MCF 10A (cell line): ENCODE data around the gene C1orf21. TPM values are rescaled to one million over a fixed set of nuclear protein-coding genes. Genes with fewer than 3 reads are reported as not detected.

ENCODE experiments used
- BruUV-seq: library from RNA; stranded (reverse); fragments of 400-500 nt; replicated peaks from 2 replicates; lab custom pipeline; 2021; lab: Mats Ljungman, UMichigan
- CTCF ChIA-PET: fragments of 300-600 bp; sonication (Branson Sonifier 250); formaldehyde crosslinking; extraction: SDS; loops from one replicate; lab custom pipeline; 2021; ENCODE audit warnings: antibody characterized with exemption, inconsistent platforms; lab: Yijun Ruan, JAX
- POLR2A ChIA-PET: fragments of 300-600, 350-650 bp; sonication (Branson Sonifier 250); formaldehyde crosslinking; extraction: SDS; loops from one replicate; lab custom pipeline; 2020; ENCODE audit warnings: antibody characterized with exemption, inconsistent platforms; lab: Yijun Ruan, JAX
- DNase-seq: peaks from one replicate; pipeline ENCODE4 v3.0.0-alpha.2; 2018; ENCODE audit not compliant: unreplicated experiment
- H3K27ac Mint-ChIP-seq: one replicate; pipeline ENCODE4 v1.8.0; 2022; ENCODE audit warnings: mild to moderate bottlenecking, low read depth, mixed read lengths; ENCODE audit not compliant: unreplicated experiment
- H3K27me3 Mint-ChIP-seq: one replicate; pipeline ENCODE4 v1.8.0; 2022; ENCODE audit warnings: mixed read lengths; ENCODE audit not compliant: insufficient read depth, unreplicated experiment
- H3K36me3 Mint-ChIP-seq: one replicate; pipeline ENCODE4 v1.8.0; 2022; ENCODE audit warnings: mild to moderate bottlenecking, moderate library complexity, mixed read lengths; ENCODE audit not compliant: insufficient read depth, unreplicated experiment
- H3K4me1 Mint-ChIP-seq: one replicate; pipeline ENCODE4 v1.8.0; 2022; ENCODE audit warnings: mixed read lengths; ENCODE audit not compliant: insufficient read depth, unreplicated experiment
- H3K4me3 Mint-ChIP-seq: one replicate; pipeline ENCODE4 v1.8.0; 2022; ENCODE audit warnings: mild to moderate bottlenecking, moderate library complexity, mixed read lengths; ENCODE audit not compliant: unreplicated experiment
- H3K9me3 Mint-ChIP-seq: one replicate; pipeline ENCODE4 v1.8.0; 2022; ENCODE audit warnings: mixed read lengths; ENCODE audit not compliant: unreplicated experiment
- CTCF ChIP-seq: fragments of 200-600 bp; IDR thresholded peaks from one replicate; pipeline ENCODE4 v1.8.0; 2022; ENCODE audit warnings: antibody characterized with exemption, mild to moderate bottlenecking; ENCODE audit not compliant: unreplicated experiment
- intact Hi-C: fragments of 100-400 bp; cut with micrococcal nuclease; formaldehyde crosslinking; loops from 2 replicates; pipeline ENCODE4 v1.14.1; 2022
- total RNA-seq: library from RNA; stranded (reverse); gene quantifications from 2 replicates; pipeline ENCODE4 v1.2.3, GENCODE V29; 2022

The C1orf21 gene
- total RNA-seq, 1 experiment from 2014 or later = 23.2 TPM

GRCh38 chr1:184577319-184577718, 190.5 kb downstream of the C1orf21 start:
- BruUV-seq = no TSS peak

GRCh38 chr1:184582411-184582810, 195.6 kb downstream of the C1orf21 start:
- POLR2A ChIA-PET = interaction anchor here (1.3 kb wide), 2 partner anchors 13 to 24 kb away, joined by 3 read pairs; no protein-coding TSS in a partner anchor
- CTCF ChIA-PET = interaction anchor here (0.6 to 1.4 kb wide), 2 partner anchors 24 to 129 kb away, joined by 3 read pairs; no protein-coding TSS in a partner anchor
- Mint-ChIP-seq H3K27me3 (no peaks in the 10 kb centered on the region), H3K36me3 (peaks cover 4% of the 10 kb centered on the region), H3K4me1 (no peaks in the 10 kb centered on the region), H3K9me3 (no peaks in the 10 kb centered on the region), H3K27ac (peak overlapping the region; percentile 19), H3K4me3 (no peak overlapping the region)
- no peak for TF ChIP-seq CTCF
- DNase-seq = no peak
- no TSS peak for BruUV-seq
- intact Hi-C loops = no loop called here

More at GRCh38 chr1:184577319-184577718, 190.5 kb downstream of the C1orf21 start:
- intact Hi-C loops = no loop called here
- Mint-ChIP-seq H3K9me3 (no peaks in the 10 kb centered on the region), H3K4me1 (no peaks in the 10 kb centered on the region), H3K27ac (peak overlapping the region; percentile 5), H3K36me3 (peaks cover 6% of the 10 kb centered on the region), H3K4me3 (no peak overlapping the region), H3K27me3 (no peaks in the 10 kb centered on the region)
- no peak for TF ChIP-seq CTCF
- no peak for DNase-seq
- CTCF ChIA-PET = interaction anchor here (0.7 to 1.8 kb wide), 4 partner anchors 10 to 87 kb away, joined by 3 to 7 read pairs (median 6); no protein-coding TSS in a partner anchor
- POLR2A ChIA-PET = interaction anchor here (0.7 to 1.2 kb wide), 5 partner anchors 17 to 254 kb away, joined by 3 read pairs; no protein-coding TSS in a partner anchor

- TF ChIP-seq CTCF = no peak
- no peak for DNase-seq
- peaks cover 4% of the 10 kb centered on the region for H3K36me3 Mint-ChIP-seq
- POLR2A ChIA-PET = no interaction called here
- no peaks in the 10 kb centered on the region for H3K9me3 Mint-ChIP-seq
- intact Hi-C loops = no loop called here
- H3K27ac Mint-ChIP-seq = no peak overlapping the region
- BruUV-seq = no TSS peak
- no peaks in the 10 kb centered on the region for H3K4me1 Mint-ChIP-seq
- no peak overlapping the region for H3K4me3 Mint-ChIP-seq
- CTCF ChIA-PET = interaction anchor here (1.4 kb wide), 1 partner anchor 23 kb away, joined by 3 read pairs; no protein-coding TSS in a partner anchor
- no peaks in the 10 kb centered on the region for H3K27me3 Mint-ChIP-seq
Observed at GRCh38 chr1:184583849-184584248, 197.0 kb downstream of the C1orf21 start.

- CTCF ChIA-PET = interaction anchor here (0.6 to 2.1 kb wide), 4 partner anchors 18 to 202 kb away, joined by 3 to 8 read pairs (median 4); partner anchors contain the start of gene C1orf21
- no peaks in the 10 kb centered on the region for H3K4me1 Mint-ChIP-seq
- no peak overlapping the region for H3K4me3 Mint-ChIP-seq
- no peak for DNase-seq
- intact Hi-C loops = no loop called here
- no peaks in the 10 kb centered on the region for H3K9me3 Mint-ChIP-seq
- H3K27ac Mint-ChIP-seq = no peak overlapping the region
- BruUV-seq = no TSS peak
- POLR2A ChIA-PET = no interaction called here
- H3K27me3 Mint-ChIP-seq = no peaks in the 10 kb centered on the region
- no peak for TF ChIP-seq CTCF
- peaks cover 10% of the 10 kb centered on the region for H3K36me3 Mint-ChIP-seq
Observed at GRCh38 chr1:184588701-184589100, 201.9 kb downstream of the C1orf21 start.
